Vagina (tissue), 2 donors: Measurements from ENCODE around the gene GPR156.

Experiments used
- POLR2AphosphoS5 ChIP-seq, 2 donors: sonication (generic); formaldehyde crosslinking; IDR thresholded peaks; one replicate each; pipeline ENCODE4 v1.9.0; 2017; ENCODE audit warnings: antibody characterized with exemption in 2 of 2, mild to moderate bottlenecking in 2 of 2, low read depth in 1 of 2; ENCODE audit not compliant: insufficient read depth in 1 of 2
- TF ChIP-seq, protein P1 (sequence below), 3 experiments: fragments of 450-650 bp in 2 of 3; fragments of 200-600 bp in 1 of 3; sonication (generic) in 1 of 3; IDR thresholded peaks; one replicate each; pipeline ENCODE4 v1.5.1; 2017 to 2019; ENCODE audit warnings: antibody characterized with exemption in 3 of 3, mild to moderate bottlenecking in 2 of 3, moderate library complexity in 2 of 3

- TF ChIP-seq, protein P1, sequence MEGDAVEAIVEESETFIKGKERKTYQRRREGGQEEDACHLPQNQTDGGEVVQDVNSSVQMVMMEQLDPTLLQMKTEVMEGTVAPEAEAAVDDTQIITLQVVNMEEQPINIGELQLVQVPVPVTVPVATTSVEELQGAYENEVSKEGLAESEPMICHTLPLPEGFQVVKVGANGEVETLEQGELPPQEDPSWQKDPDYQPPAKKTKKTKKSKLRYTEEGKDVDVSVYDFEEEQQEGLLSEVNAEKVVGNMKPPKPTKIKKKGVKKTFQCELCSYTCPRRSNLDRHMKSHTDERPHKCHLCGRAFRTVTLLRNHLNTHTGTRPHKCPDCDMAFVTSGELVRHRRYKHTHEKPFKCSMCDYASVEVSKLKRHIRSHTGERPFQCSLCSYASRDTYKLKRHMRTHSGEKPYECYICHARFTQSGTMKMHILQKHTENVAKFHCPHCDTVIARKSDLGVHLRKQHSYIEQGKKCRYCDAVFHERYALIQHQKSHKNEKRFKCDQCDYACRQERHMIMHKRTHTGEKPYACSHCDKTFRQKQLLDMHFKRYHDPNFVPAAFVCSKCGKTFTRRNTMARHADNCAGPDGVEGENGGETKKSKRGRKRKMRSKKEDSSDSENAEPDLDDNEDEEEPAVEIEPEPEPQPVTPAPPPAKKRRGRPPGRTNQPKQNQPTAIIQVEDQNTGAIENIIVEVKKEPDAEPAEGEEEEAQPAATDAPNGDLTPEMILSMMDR (IDR thresholded peaks at IDR 0.05) = no peak
- no peak for TF ChIP-seq POLR2AphosphoS5 (IDR thresholded peaks at IDR 0.05; ENCODE audit: insufficient read depth in 1 of 2, low read depth in 1 of 2)
Observed at GRCh38 chr3:120161902-120162301, 123.1 kb downstream of the GPR156 start.
